Kidney (tissue), 14 donors: ENCODE measurements around the gene DNAH3. TPM values are rescaled to one million over a fixed set of nuclear protein-coding genes. Genes with fewer than 3 reads are reported as not detected.
"Not testable (repeated sequence)": the region's sequence is repeated elsewhere in the genome, so short reads cannot be mapped to it uniquely, and the experiment has no call there.

ENCODE experiments used
- DNase-seq, 5 donors: peaks; one replicate each; pipeline ENCODE4 v3.0.0-alpha.2; 2013 to 2020
- FAIRE-seq: peaks from 2 replicates; lab custom pipeline; 2012; peaks lifted over from hg19 to GRCh38; lab: Jason Lieb, UNC
- H3K27ac ChIP-seq, 2 donors: one replicate each; pipeline ENCODE4 v1.7.0; 2013; ENCODE audit warnings: low read depth in 2 of 2, low read length in 2 of 2, inconsistent platforms in 1 of 2
- H3K27me3 ChIP-seq: one replicate; pipeline ENCODE4 v1.7.1; 2013; ENCODE audit warnings: low read length, inconsistent platforms; ENCODE audit not compliant: control insufficient read depth, insufficient read depth
- H3K36me3 ChIP-seq, 3 donors: one replicate each; pipeline versions ENCODE4 v1.7.0 to v1.7.1; 2013; ENCODE audit warnings: low read length in 3 of 3, control low read depth in 1 of 3, inconsistent platforms in 1 of 3; ENCODE audit not compliant: insufficient read depth in 3 of 3, control insufficient read depth in 2 of 3
- H3K4me1 ChIP-seq, 3 donors: one replicate each; pipeline versions ENCODE4 v1.7.0 to v1.7.1; 2013; ENCODE audit warnings: low read length in 3 of 3, inconsistent platforms in 1 of 3, low read depth in 1 of 3; ENCODE audit not compliant: control insufficient read depth in 2 of 3, insufficient read depth in 2 of 3
- H3K4me3 ChIP-seq, 3 donors: one replicate each; pipeline versions ENCODE4 v1.7.0 to v1.8.1; 2013; ENCODE audit warnings: low read length in 3 of 3, control low read depth in 1 of 3, inconsistent platforms in 1 of 3
- H3K9ac ChIP-seq, 3 donors: one replicate each; pipeline versions ENCODE4 v1.7.0 to v1.7.1; 2013; ENCODE audit warnings: low read length in 3 of 3, control low read depth in 1 of 3, inconsistent platforms in 1 of 3
- H3K9me3 ChIP-seq, 3 donors: one replicate each; pipeline versions ENCODE4 v1.7.0 to v1.7.1; 2013; ENCODE audit warnings: low read length in 3 of 3, control low read depth in 1 of 3, inconsistent platforms in 1 of 3; ENCODE audit not compliant: control insufficient read depth in 2 of 3, insufficient read depth in 1 of 3
- CTCF ChIP-seq: IDR thresholded peaks from 3 replicates; pipeline ENCODE4 v1.5.1; 2012; ENCODE audit warnings: mild to moderate bottlenecking, moderate library complexity, borderline replicate concordance; ENCODE audit not compliant: insufficient read depth; ENCODE audit errors: extremely low read depth
- intact Hi-C: fragments of 100-400 bp; cut with DNase I; formaldehyde crosslinking; loops from one replicate; pipeline ENCODE4 v1.11.1; 2022
- polyA plus RNA-seq: library from polyadenylated mRNA; stranded (reverse); fragments of 350-450 nt; fragmentation: Illumina TruSeq; extraction: RNeasy Lipid Tissue Mini Kit (QIAGEN cat#74804); gene quantifications from one replicate; pipeline ENCODE4 v1.2.3, GENCODE V29; 2014; ENCODE audit warnings: low read depth, low replicate concordance; ENCODE audit not compliant: insufficient read depth
- total RNA-seq: library from RNA; stranded (reverse); fragmentation: NEBNext Ultra II Directional; extraction: Animal tissue kit (Norgen Biotek cat#: 25700); gene quantifications from one replicate; pipeline ENCODE4 v1.2.1, GENCODE V29; 2021
- donor health status: control.
- donor health status: control.
- donor health status: control.
- donor health status: control.
- donor health status: control.
- donor health status: DM: yes; HTN: yes; CAD: no.
- donor health status: Normal renal cell carcinoma (clear cell type).

Gene DNAH3
- total and polyA plus RNA-seq, 2 donors from 2014 or later: 0.19 to 0.57 TPM

- FAIRE-seq (no peak), DNase-seq (no peak)
- no peaks in the 10 kb centered on the region for H3K36me3 ChIP-seq
- no peak overlapping the region for H3K4me3 ChIP-seq
- no peak overlapping the region for H3K27ac ChIP-seq
- no peaks in the 10 kb centered on the region for H3K9me3 ChIP-seq
- intact Hi-C loops: no loop called here
- H3K27me3 ChIP-seq: no peaks in the 10 kb centered on the region
- no peaks in the 10 kb centered on the region for H3K4me1 ChIP-seq
- no peak for TF ChIP-seq CTCF
- no peak overlapping the region for H3K9ac ChIP-seq
Measured at GRCh38 chr16:20987049-20987448, 163.6 kb downstream of the DNAH3 start.

DNA sequence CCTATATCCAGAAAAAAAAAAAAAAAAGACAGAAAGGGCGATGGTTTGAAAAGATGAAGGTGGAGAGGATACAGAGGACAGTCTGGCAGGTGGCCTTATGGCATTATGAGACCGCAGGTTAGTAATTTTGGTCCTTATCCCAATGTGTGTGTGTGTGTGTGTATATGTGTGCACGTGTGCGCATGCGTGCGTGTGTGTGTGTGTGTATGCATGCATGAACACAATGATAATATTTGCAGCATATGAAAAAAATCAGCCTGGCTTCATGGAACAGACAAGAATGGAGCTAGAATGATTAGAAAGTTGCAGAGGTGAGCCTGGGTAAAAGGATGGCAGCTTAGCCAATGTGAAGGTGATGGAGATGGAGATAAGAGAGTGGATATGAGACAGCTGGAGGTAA, 166.6 kb downstream of the DNAH3 start:
- FAIRE-seq (no peak), DNase-seq (no peak)
- H3K27me3 ChIP-seq: no peaks in the 10 kb centered on the region
- no peaks in the 10 kb centered on the region for H3K4me1 ChIP-seq
- H3K9me3 ChIP-seq: no peaks in the 10 kb centered on the region
- H3K9ac ChIP-seq: no peak overlapping the region
- TF ChIP-seq CTCF: no peak
- H3K4me3 ChIP-seq: no peak overlapping the region
- H3K27ac ChIP-seq: no peak overlapping the region
- intact Hi-C loops: no loop called here
- H3K36me3 ChIP-seq: no peaks in the 10 kb centered on the region

- DNase-seq (no peak), FAIRE-seq (no peak)
- Histone ChIP-seq H3K9ac (no peak overlapping the region), H3K27me3 (no peaks in the 10 kb centered on the region), H3K4me3 (no peak overlapping the region), H3K9me3 (no peaks in the 10 kb centered on the region), H3K36me3 (no peaks in the 10 kb centered on the region), H3K4me1 (no peaks in the 10 kb centered on the region), H3K27ac (no peak overlapping the region)
- intact Hi-C loops: no loop called here
- no peak for TF ChIP-seq CTCF
Measured at GRCh38 chr16:20976576-20976975, 174.1 kb downstream of the DNAH3 start.

GRCh38 chr16:20973201-20973600, 177.4 kb downstream of the DNAH3 start:
- FAIRE-seq, DNase-seq, H3K27ac ChIP-seq, H3K4me1 ChIP-seq, H3K9ac ChIP-seq, H3K27me3 ChIP-seq, H3K36me3 ChIP-seq, H3K9me3 ChIP-seq, intact Hi-C loops, H3K4me3 ChIP-seq: not testable (repeated sequence)
